ENCODE data around the gene KAT8. TPM values are rescaled to one million over a fixed set of nuclear protein-coding genes. Genes with fewer than 3 reads are reported as not detected.

Gene KAT8
- total and polyA plus RNA-seq, 4 donors, result 15.9 to 37.4 (median 19.6) TPM

GRCh38 chr16:31167315-31167714, 49.9 kb downstream of the KAT8 start:
- H3K4me1 ChIP-seq (ENCODE audit: control insufficient read depth in 4 of 4, insufficient read depth in 4 of 4, low read length in 3 of 4), result no peaks in the 10 kb centered on the region
- no peak overlapping the region for H3K27ac ChIP-seq (ENCODE audit: low read depth in 1 of 2, low read length in 2 of 2)
- no peaks in the 10 kb centered on the region for H3K9me3 ChIP-seq (ENCODE audit: control insufficient read depth in 4 of 4, low read length in 3 of 4)
- WGBS, result 94% methylated on average over 8 of the region's 8 CpGs
- H3K27me3 ChIP-seq (ENCODE audit: control insufficient read depth in 4 of 4, insufficient read depth in 4 of 4, low read length in 3 of 4), result no peaks in the 10 kb centered on the region
- H3K9ac ChIP-seq (ENCODE audit: low read depth in 1 of 2, low read length in 2 of 2), result no peak overlapping the region
- TF ChIP-seq FOXA2 (IDR thresholded peaks at IDR 0.05), result no peak
- TF ChIP-seq YY1 (IDR thresholded peaks at IDR 0.05), result no peak
- TF ChIP-seq, protein P1, sequence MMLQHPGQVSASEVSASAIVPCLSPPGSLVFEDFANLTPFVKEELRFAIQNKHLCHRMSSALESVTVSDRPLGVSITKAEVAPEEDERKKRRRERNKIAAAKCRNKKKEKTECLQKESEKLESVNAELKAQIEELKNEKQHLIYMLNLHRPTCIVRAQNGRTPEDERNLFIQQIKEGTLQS (IDR thresholded peaks at IDR 0.05), result no peak
- no peak for TF ChIP-seq FOXA1 (IDR thresholded peaks at IDR 0.05)
- no peak for TF ChIP-seq CTCF (IDR thresholded peaks at IDR 0.05; ENCODE audit: low read depth, low read length, missing input control)
- TF ChIP-seq JUND (IDR thresholded peaks at IDR 0.05), result no peak
- no peak for TF ChIP-seq REST (IDR thresholded peaks at IDR 0.05)
- no peak for TF ChIP-seq RXRA (IDR thresholded peaks at IDR 0.05)
- no peak for TF ChIP-seq TAF1 (conservative IDR thresholded peaks at IDR 0.05)
- TF ChIP-seq HNF4G (IDR thresholded peaks at IDR 0.05), result no peak
- TF ChIP-seq EGR1 (IDR thresholded peaks at IDR 0.05; ENCODE audit: low read depth in 2 of 2), result no peak
- TF ChIP-seq RAD21 (IDR thresholded peaks at IDR 0.05), result no peak
- TF ChIP-seq NR2F2 (IDR thresholded peaks at IDR 0.05), result no peak
- no peak for TF ChIP-seq SP1 (IDR thresholded peaks at IDR 0.05)
- TF ChIP-seq MAX (IDR thresholded peaks at IDR 0.05), result no peak
- TF ChIP-seq HNF4A (conservative IDR thresholded peaks at IDR 0.05), result no peak
- TF ChIP-seq, protein P2, sequence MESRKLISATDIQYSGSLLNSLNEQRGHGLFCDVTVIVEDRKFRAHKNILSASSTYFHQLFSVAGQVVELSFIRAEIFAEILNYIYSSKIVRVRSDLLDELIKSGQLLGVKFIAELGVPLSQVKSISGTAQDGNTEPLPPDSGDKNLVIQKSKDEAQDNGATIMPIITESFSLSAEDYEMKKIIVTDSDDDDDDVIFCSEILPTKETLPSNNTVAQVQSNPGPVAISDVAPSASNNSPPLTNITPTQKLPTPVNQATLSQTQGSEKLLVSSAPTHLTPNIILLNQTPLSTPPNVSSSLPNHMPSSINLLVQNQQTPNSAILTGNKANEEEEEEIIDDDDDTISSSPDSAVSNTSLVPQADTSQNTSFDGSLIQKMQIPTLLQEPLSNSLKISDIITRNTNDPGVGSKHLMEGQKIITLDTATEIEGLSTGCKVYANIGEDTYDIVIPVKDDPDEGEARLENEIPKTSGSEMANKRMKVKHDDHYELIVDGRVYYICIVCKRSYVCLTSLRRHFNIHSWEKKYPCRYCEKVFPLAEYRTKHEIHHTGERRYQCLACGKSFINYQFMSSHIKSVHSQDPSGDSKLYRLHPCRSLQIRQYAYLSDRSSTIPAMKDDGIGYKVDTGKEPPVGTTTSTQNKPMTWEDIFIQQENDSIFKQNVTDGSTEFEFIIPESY (IDR thresholded peaks at IDR 0.05), result no peak
- no peak for TF ChIP-seq GABPA (IDR thresholded peaks at IDR 0.05 in 1 of 2, conservative IDR thresholded peaks at IDR 0.05 in 1 of 2)
- no peaks in the 10 kb centered on the region for H3K36me3 ChIP-seq (ENCODE audit: control insufficient read depth in 4 of 4, insufficient read depth in 3 of 4, low read depth in 1 of 4, low read length in 3 of 4)
- no peak overlapping the region for H3K4me3 ChIP-seq (ENCODE audit: low read depth in 1 of 3, low read length in 3 of 3)
- DNase-seq (ENCODE audit: low spot score), result no peak
